Activated naive CD4-positive, alpha-beta T cell treated with anti-CD3 and anti-CD28 coated beads for 36 hours (primary cell): Measurements from ENCODE around the gene CCDC117. TPM values are rescaled to one million over a fixed set of nuclear protein-coding genes. Genes with fewer than 3 reads are reported as not detected.
"Not testable (repeated sequence)": the region's sequence is repeated elsewhere in the genome, so short reads cannot be mapped to it uniquely, and the experiment has no call there.

Source experiments
- CTCF ChIA-PET: fragments of 350-600 bp; sonication (Branson Sonifier 250); formaldehyde crosslinking; loops from one replicate; lab custom pipeline; 2021; ENCODE audit warnings: antibody characterized with exemption; lab: Charles Lee
- DNase-seq: peaks from one replicate; pipeline ENCODE4 v3.0.0-alpha.2; 2020
- H3K27ac Mint-ChIP-seq: one replicate; pipeline ENCODE4 v1.8.0; 2021; ENCODE audit warnings: mild to moderate bottlenecking, mixed read lengths
- H3K27me3 Mint-ChIP-seq: one replicate; pipeline ENCODE4 v1.8.0; 2021; ENCODE audit warnings: low read depth, mixed read lengths
- H3K36me3 Mint-ChIP-seq: one replicate; pipeline ENCODE4 v1.8.0; 2021; ENCODE audit warnings: low read depth, mixed read lengths
- H3K4me1 Mint-ChIP-seq: one replicate; pipeline ENCODE4 v1.8.0; 2021; ENCODE audit warnings: low read depth, mixed read lengths
- H3K4me3 Mint-ChIP-seq: one replicate; pipeline ENCODE4 v1.8.0; 2021; ENCODE audit warnings: mild to moderate bottlenecking, moderate library complexity, mixed read lengths
- H3K9me3 Mint-ChIP-seq: one replicate; pipeline ENCODE4 v1.8.0; 2021; ENCODE audit warnings: mixed read lengths
- intact Hi-C: fragments of 100-400 bp; cut with micrococcal nuclease; formaldehyde crosslinking; loops from one replicate; pipeline ENCODE4 v1.15.1; 2023
- total RNA-seq, 2 experiments: library from RNA; stranded (reverse); gene quantifications; one replicate each; pipeline ENCODE4 v1.2.3, GENCODE V29; 2021

CCDC117 gene
- total RNA-seq, 2 experiments from 2014 or later = 28.2 to 28.6 TPM

DNA sequence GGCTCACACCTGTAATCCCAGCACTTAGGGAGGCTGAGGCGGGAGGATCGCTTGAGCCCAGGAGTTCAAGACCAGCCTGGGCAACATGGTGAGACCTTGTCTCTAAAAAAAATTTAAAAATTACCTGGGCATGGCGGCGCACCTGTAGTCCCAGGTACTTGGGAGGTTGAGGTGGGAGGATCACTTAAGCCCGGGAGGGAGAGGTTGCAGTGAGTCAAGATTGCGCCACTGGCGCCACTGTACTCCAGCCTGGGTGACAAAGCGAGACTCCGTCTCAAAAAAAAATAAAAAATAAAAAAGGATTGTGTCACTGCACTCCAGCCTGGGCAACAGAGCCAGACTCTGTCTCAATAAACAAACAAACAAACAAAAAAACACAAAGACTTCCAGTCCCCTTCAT, 52.0 kb downstream of the CCDC117 start:
- DNase-seq, H3K27me3 Mint-ChIP-seq, intact Hi-C loops, H3K9me3 Mint-ChIP-seq, H3K27ac Mint-ChIP-seq, H3K4me3 Mint-ChIP-seq, CTCF ChIA-PET: not testable (repeated sequence)
- H3K36me3 Mint-ChIP-seq = peaks cover 12% of the 10 kb centered on the region
- peaks cover 41% of the 10 kb centered on the region for H3K4me1 Mint-ChIP-seq

DNA sequence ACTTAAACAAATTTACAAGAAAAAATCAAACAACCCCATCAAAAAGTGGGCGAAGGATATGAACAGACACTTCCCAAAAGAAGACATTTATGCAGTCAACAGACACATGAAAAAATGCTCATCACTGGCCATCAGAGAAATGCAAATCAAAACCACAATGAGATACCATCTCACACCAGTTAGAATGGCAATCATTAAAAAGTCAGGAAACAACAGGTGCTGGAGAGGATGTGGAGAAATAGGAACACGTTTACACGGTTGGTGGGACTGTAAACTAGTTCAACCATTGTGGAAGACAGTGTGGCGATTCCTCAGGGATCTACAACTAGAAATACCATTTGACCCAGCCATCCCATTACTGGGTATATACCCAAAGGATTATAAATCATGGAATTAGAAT, 53.9 kb downstream of the CCDC117 start:
- H3K4me3 Mint-ChIP-seq, H3K27ac Mint-ChIP-seq, H3K9me3 Mint-ChIP-seq, DNase-seq, intact Hi-C loops, H3K27me3 Mint-ChIP-seq: not testable (repeated sequence)
- Mint-ChIP-seq H3K36me3 (peaks cover 13% of the 10 kb centered on the region), H3K4me1 (peaks cover 31% of the 10 kb centered on the region)
- CTCF ChIA-PET = interaction anchor here (1.0 to 4.7 kb wide), 2 partner anchors 20 to 36 kb away, joined by 3 to 31 read pairs; no protein-coding TSS in a partner anchor

DNA sequence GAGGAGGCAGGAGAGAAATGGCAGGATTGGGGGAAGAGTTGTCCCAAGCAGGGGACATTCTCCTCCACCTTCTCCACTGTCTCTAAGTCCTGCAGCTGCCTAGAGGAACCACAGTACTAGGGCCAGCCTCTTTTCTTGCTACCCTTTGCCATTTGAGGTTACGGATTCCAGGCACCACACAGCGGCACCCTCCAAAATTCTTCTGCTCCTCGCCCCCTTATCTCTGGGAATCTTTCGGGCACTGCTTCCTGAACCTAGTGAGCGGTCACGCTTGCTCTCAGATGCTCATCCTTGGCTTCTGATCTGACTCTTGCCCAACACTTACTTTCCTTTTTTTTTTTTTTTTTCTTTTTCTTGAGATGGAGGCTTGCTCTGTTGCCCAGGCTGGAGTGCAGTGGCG, 54.4 kb downstream of the CCDC117 start:
- H3K27me3 Mint-ChIP-seq = no peaks in the 10 kb centered on the region
- intact Hi-C loops = no loop called here
- CTCF ChIA-PET = interaction anchor here (0.6 to 4.7 kb wide), 4 partner anchors 20 to 327 kb away, joined by 3 to 48 read pairs (median 18); no protein-coding TSS in a partner anchor

GRCh38 chr22:28829358-28830181, 57.1 kb downstream of the CCDC117 start:
- peaks cover 8% of the 10 kb centered on the region for H3K36me3 Mint-ChIP-seq
- CTCF ChIA-PET = interaction anchor here (0.6 to 4.7 kb wide), 23 partner anchors 8 to 873 kb away, joined by 3 to 48 read pairs (median 5); partner anchors contain the start of gene XBP1
- no peaks in the 10 kb centered on the region for H3K27me3 Mint-ChIP-seq
- H3K4me1 Mint-ChIP-seq = peaks cover 10% of the 10 kb centered on the region
- H3K4me3 Mint-ChIP-seq = no peak overlapping the region
- DNase-seq = peak; percentile 86
- intact Hi-C loops = loop anchor here (1.0 to 2.0 kb wide), 5 partner anchors 27 to 229 kb away; partner anchors contain the start of gene HSCB
- H3K9me3 Mint-ChIP-seq = no peaks in the 10 kb centered on the region
- no peak overlapping the region for H3K27ac Mint-ChIP-seq

More for the DNA sequence above, 54.4 kb downstream of the CCDC117 start:
- Mint-ChIP-seq H3K36me3 (peaks cover 13% of the 10 kb centered on the region), H3K9me3 (no peaks in the 10 kb centered on the region), H3K4me1 (peaks cover 26% of the 10 kb centered on the region), H3K27ac (no peak overlapping the region), H3K4me3 (no peak overlapping the region)
- no peak for DNase-seq

GRCh38 chr22:28830441-28830840, 57.9 kb downstream of the CCDC117 start:
- intact Hi-C loops = no loop called here
- DNase-seq = no peak
- Mint-ChIP-seq H3K9me3 (no peaks in the 10 kb centered on the region), H3K4me3 (no peak overlapping the region), H3K36me3 (peaks cover 5% of the 10 kb centered on the region), H3K27ac (no peak overlapping the region), H3K27me3 (no peaks in the 10 kb centered on the region), H3K4me1 (peaks cover 7% of the 10 kb centered on the region)
- CTCF ChIA-PET = interaction anchor here (0.6 to 4.7 kb wide), 17 partner anchors 12 to 528 kb away, joined by 3 to 48 read pairs (median 5); no protein-coding TSS in a partner anchor

DNA sequence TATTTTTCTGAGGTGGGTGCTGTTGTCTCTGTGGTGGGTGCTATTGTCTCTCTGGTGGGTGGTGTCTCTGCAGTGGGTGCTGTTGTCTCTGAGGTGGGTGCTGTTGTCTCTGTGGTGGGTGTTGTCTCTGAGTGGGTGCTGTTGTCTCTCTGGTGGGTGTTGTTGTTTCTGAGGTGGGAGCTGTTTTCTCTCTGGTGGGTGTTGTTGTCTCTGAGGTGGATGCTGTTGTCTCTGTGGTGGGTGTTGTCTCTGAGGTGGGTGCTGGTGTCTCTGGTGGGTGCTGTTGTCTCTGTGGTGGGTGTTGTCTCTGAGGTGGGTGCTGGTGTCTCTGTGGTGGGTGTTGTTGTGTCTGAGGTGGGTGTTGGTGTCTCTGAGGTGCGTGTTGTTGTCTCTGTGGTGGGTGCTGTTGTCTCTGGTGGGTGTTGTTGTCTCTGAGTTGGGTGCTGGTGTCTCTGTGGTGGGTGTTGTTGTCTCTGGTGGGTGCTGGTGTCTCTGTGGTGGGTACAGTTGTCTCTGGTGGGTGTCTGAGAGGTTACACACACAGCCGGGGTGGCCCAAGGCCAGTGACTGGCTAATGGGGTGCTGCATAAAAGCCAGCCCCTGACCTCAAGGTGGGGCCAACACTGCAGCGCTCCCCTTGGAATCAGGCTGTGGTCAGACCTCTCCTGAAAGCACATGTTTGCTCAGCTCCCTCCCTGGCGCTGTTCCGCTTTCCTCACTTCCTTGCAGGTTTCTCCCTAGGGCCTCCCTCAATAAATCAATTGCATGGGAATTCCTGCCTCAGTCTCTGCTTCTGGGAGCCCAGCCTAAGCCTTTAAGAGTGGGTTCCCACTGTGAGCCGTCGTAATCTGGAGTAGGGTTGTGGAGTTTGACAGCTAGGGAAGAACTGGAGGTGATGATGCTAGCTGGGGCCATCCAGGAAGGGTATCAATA, 58.9 kb downstream of the CCDC117 start:
- Mint-ChIP-seq H3K27me3 (no peaks in the 10 kb centered on the region), H3K27ac (no peak overlapping the region)
- intact Hi-C loops = no loop called here

DNA sequence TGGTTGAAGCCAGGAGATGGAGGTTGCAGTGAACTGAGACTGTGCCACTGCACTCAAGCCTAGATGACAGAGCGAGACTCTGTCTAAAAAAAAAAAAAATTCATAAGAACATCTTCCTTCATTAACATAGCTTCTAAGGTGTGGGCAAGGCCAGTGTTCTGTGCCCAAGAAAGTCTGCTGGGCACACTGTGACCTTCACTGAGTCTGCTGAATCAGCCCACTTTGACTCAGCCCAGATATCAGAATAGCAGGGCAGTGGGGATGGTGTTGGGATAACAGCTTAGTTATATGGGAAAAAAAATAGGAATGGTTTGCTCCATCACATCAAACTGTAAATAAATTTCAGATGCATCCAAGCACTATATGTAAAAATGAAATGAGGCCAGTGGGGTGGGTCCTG, 60.2 kb downstream of the CCDC117 start:
- CTCF ChIA-PET = interaction anchor here (1.5 kb wide), 1 partner anchor 232 kb away, joined by 5 read pairs; no protein-coding TSS in a partner anchor
- no peak for DNase-seq
- H3K27me3 Mint-ChIP-seq = no peaks in the 10 kb centered on the region
- H3K4me3 Mint-ChIP-seq = no peak overlapping the region
- H3K4me1 Mint-ChIP-seq = peaks cover 7% of the 10 kb centered on the region
- intact Hi-C loops = no loop called here
- no peaks in the 10 kb centered on the region for H3K9me3 Mint-ChIP-seq
- peaks cover 5% of the 10 kb centered on the region for H3K36me3 Mint-ChIP-seq
- H3K27ac Mint-ChIP-seq = no peak overlapping the region

More for the DNA sequence above, 58.9 kb downstream of the CCDC117 start:
- CTCF ChIA-PET = interaction anchor here (1.0 to 4.7 kb wide), 4 partner anchors 13 to 231 kb away, joined by 3 to 34 read pairs (median 18); no protein-coding TSS in a partner anchor
- DNase-seq = no peak
- Mint-ChIP-seq H3K9me3 (no peaks in the 10 kb centered on the region), H3K4me3 (no peak overlapping the region), H3K4me1 (peaks cover 7% of the 10 kb centered on the region), H3K36me3 (peaks cover 5% of the 10 kb centered on the region)

- peaks cover 5% of the 10 kb centered on the region for H3K36me3 Mint-ChIP-seq
- no peak for DNase-seq
- H3K27me3 Mint-ChIP-seq = no peaks in the 10 kb centered on the region
- no peak overlapping the region for H3K27ac Mint-ChIP-seq
- H3K4me3 Mint-ChIP-seq = no peak overlapping the region
- CTCF ChIA-PET = interaction anchor here (1.5 kb wide), 1 partner anchor 233 kb away, joined by 5 read pairs; no protein-coding TSS in a partner anchor
- intact Hi-C loops = no loop called here
- H3K9me3 Mint-ChIP-seq = no peaks in the 10 kb centered on the region
- peaks cover 5% of the 10 kb centered on the region for H3K4me1 Mint-ChIP-seq
Measured at GRCh38 chr22:28833276-28833923, 60.9 kb downstream of the CCDC117 start.

GRCh38 chr22:28835630-28836189, 63.2 kb downstream of the CCDC117 start:
- Mint-ChIP-seq H3K4me1 (no peaks in the 10 kb centered on the region), H3K27ac (no peak overlapping the region), H3K4me3 (no peak overlapping the region), H3K9me3 (no peaks in the 10 kb centered on the region), H3K36me3 (peaks cover 5% of the 10 kb centered on the region), H3K27me3 (no peaks in the 10 kb centered on the region)
- intact Hi-C loops = no loop called here
- no peak for DNase-seq
- CTCF ChIA-PET = interaction anchor here (1.0 to 1.3 kb wide), 2 partner anchors 204 to 233 kb away, joined by 3 read pairs; no protein-coding TSS in a partner anchor

GRCh38 chr22:28837640-28838039, 65.1 kb downstream of the CCDC117 start:
- no peaks in the 10 kb centered on the region for H3K4me1 Mint-ChIP-seq
- no peak for DNase-seq
- intact Hi-C loops = no loop called here
- peaks cover 2% of the 10 kb centered on the region for H3K36me3 Mint-ChIP-seq
- CTCF ChIA-PET = interaction anchor here (0.9 kb wide), 1 partner anchor 9 kb away, joined by 3 read pairs; no protein-coding TSS in a partner anchor
- H3K27ac Mint-ChIP-seq = no peak overlapping the region
- H3K27me3 Mint-ChIP-seq = no peaks in the 10 kb centered on the region
- H3K4me3 Mint-ChIP-seq = no peak overlapping the region
- no peaks in the 10 kb centered on the region for H3K9me3 Mint-ChIP-seq
